SW480 (cell line): ENCODE data around the gene CROCC.
"Not testable (repeated sequence)": the region's sequence is repeated elsewhere in the genome, so short reads cannot be mapped to it uniquely, and the experiment has no call there.

Source experiments
- DNase-seq: peaks from one replicate; pipeline ENCODE4 v3.0.0-alpha.2; 2016; ENCODE audit warnings: low spot score

The CROCC gene

DNA sequence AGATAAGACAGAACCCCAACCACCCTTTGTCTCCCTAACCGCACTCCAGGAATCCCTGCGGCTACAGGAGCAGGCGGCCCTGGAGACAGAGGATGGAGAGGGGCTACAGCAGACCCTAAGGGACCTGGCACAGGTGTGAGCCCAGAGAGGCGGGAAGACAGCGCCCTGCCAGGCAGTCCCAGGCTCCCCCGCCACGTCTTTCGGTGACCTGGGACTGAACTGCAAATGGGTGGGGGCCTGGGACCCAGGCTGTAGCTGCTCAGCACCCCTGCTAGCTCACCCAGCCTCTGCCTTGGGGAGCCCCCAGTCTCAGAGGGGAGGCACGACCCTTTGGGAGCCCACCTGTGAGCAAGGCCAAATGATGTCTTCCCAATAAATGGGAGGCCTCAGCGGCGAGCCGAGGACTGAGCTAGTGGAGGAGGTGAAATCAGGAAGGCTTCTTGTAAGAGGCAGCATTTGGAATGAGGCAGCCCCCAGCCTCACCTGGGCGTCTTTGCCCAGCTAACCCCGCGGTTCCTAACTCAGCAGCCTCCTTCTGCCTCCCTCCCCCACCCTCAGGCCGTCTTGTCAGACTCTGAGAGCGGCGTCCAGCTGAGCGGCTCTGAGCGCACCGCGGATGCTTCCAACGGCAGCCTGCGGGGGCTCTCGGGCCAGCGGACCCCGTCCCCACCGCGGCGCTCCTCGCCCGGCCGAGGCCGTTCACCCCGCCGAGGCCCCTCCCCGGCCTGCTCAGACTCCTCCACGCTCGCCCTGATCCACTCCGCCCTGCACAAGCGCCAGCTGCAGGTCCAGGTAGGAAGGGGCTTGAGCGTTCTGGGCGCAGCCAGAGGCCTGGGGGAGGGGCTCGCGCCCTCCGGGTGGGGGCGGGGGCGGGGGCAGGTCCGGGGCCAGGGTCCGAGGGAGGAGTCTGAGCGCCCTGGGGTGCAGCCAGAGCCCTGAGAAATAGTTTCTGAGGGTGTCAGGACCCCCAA is 16.9 kb downstream of the CROCC start:
- no peak for DNase-seq

DNA sequence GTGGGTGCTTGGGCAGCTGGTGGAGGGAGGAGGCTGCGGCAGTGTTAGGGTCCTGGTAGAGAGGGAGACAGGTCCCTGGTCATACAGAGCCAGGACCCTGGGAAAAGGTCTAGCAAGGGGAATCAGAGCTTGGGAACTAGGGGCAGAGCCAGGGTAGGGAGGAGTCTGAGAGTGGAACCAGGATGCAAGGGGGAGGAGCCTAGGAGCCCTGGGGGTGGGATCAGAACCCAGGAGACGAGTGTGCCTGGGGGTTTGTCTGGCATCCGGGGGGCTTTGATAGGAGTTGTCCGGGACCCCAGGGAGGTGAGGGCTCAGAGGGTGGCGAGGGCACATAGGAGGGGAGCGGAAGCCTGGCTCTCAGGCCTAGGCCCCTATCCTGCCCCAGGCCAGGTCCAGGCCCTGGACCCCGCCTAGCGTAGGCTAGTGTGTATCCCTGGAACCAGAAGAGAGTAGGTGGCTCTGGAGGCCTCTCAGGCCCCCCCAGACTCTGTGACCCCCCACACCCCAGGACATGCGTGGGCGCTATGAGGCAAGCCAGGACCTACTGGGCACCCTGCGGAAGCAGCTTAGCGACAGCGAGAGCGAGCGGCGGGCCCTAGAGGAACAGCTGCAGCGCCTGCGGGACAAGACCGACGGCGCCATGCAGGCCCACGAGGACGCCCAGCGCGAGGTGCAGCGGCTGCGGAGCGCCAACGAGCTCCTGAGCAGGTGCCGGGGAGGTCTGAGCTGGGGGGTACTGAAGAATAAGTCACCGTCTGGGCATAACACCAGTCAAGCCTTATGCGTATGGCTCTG is 17.9 kb downstream of the CROCC start:
- DNase-seq, result not testable (repeated sequence)

DNA sequence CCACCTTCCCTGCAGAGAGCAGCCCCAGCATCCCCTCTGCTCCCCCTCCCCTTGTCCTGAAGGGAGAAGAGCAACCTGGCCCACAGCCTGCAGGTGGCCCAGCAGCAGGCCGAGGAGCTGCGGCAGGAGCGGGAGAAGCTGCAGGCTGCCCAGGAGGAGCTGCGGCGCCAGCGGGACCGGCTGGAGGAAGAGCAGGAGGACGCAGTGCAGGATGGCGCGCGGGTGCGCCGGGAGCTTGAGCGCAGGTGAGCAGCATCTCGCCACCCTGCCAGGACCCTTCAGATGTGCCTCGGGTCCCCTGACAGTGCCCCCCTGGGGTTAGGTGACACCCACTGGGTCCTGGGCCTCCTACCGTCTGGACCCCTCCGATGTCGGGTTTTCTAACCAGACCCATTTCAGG is 22.3 kb downstream of the CROCC start:
- DNase-seq, result no peak

DNA sequence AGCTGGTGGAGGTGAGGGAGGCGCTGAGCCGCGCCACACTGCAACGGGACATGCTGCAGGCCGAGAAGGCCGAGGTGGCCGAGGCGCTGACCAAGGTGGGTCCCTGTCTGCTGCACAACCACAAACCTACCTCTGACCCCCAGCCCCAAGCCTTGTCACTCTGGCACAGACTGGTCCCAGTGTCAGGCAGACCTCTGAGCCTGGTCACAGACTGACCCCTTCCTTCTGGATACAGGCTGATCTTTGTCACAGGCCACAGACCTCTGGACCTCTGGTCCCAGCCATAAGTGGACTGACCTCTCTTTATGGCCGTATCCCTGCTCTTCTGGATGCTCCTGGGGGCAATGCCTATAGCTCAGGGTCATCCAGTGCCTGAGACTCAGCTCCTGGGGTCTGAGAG is 23.8 kb downstream of the CROCC start:
- DNase-seq, result not testable (repeated sequence)

DNA sequence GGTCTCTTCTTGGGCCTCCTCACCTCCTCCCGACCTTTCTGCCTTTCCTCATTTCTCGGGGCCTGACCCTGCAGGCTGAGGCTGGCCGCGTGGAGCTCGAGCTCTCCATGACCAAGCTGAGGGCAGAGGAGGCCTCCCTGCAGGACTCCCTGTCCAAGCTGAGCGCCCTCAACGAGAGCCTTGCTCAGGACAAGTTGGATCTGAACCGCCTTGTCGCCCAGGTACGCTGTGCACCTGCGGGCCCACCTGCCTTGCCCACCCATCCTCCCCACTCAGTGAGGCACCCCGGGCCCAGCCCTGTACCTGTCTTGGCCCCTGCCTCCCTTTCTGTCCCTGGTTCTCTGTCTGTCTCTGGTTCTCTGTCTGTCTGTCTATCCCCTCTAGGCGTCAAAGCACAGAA is 24.5 kb downstream of the CROCC start:
- DNase-seq, result not testable (repeated sequence)

DNA sequence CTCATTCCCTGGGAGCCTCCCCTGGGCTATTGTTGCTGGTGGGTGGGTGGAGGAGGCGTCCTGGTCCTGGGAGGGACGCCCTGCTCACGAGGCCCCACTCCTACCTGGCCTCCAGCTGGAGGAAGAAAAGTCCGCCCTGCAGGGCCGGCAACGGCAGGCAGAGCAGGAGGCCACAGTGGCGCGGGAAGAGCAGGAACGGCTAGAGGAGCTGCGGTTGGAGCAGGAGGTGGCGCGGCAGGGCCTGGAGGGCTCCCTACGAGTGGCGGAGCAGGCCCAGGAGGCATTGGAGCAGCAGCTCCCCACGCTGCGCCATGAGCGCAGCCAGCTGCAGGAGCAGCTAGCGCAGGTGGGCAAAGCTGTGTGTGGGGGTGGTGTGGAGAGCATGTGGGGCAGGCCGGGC is 24.9 kb downstream of the CROCC start:
- no peak for DNase-seq

DNA sequence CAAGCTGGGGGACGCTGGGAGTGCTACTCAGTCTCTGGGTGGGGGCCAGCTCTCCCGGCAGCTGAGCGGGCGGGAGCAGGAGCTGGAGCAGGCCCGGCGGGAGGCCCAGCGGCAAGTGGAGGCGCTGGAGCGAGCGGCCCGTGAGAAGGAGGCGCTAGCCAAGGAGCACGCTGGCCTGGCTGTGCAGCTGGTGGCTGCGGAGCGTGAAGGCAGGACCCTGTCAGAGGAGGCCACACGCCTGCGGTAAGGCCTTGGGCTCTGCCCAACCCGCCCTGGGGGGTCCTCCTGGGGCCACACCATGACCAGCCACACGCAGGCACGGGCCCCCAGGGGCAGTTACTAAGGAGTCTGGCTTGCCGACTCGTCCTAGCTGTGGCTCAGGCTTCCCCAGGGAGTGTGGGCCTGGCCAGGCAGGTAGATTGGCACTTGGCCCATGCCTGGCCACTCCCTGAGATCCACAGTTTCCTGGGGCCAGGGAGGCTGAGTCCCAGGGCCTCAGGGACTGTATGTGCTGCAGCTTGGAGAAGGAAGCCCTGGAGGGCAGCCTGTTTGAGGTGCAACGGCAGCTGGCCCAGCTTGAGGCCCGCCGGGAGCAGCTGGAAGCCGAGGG is 26.7 kb downstream of the CROCC start:
- DNase-seq, result not testable (repeated sequence)

DNA sequence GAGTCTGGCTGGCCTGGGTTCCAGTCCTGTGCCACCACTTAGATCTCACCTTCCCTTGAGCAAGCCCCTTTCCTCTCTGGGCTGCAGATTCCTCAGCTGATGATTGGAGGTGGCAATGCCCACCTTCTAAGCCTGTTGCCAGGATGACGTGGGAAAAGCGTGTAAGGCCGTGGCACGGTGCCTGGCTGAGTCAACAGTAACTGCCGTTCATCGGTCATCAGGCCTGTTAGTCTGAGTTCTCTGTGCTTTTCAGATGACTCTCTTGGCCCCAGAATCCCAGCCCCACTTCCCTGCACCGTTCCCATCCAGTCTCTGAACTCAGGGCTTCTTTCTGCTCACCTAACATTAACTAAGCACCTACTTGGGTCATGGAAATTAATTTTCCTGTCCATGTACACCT is 27.3 kb downstream of the CROCC start:
- not testable (repeated sequence) for DNase-seq

DNA sequence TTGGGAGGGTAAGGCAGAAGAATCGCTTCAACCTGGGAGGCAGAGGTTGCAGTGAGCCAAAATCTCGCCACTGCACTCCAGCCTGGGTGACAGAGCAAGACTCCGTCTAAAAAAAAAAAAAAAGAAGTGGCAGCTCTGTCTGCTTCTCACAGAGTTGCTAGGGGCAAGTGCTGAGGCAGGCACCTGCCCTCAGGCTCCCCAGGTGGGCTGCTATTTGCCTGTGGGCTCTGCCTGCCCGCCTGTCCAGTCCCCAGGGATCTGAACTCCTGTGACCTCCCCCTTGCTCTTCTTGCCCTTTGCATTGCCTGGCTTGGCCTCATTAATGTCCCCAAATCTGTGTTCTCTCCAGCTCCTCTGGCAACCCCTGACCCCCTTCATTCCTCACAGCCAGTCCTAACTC is 30.6 kb downstream of the CROCC start:
- not testable (repeated sequence) for DNase-seq

GRCh38 chr1:16954579-16954978 is 32.8 kb downstream of the CROCC start:
- DNase-seq, result no peak

- DNase-seq, result no peak
These were observed 33.5 kb downstream of the CROCC start for GRCh38 chr1:16955186-16955585.

DNA sequence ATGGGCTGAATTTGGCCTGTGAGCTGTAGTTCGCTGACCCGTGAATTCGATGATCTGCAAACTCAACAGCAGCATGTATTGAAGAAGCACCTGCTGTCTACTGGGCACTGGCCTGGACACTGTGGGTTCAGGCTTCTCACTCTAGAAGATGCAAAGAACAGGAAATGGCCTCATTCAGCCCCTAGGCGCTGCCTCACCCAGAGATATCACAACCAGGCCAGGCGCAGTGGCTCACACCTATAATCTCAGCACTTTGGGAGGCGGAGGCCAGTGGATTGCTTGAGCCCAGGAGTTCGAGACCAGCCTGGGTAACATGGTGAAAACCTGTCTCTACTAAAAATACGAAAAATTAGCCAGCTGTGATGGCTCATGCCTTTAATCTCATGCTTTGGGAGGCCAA is 35.0 kb downstream of the CROCC start:
- DNase-seq, result no peak

DNA sequence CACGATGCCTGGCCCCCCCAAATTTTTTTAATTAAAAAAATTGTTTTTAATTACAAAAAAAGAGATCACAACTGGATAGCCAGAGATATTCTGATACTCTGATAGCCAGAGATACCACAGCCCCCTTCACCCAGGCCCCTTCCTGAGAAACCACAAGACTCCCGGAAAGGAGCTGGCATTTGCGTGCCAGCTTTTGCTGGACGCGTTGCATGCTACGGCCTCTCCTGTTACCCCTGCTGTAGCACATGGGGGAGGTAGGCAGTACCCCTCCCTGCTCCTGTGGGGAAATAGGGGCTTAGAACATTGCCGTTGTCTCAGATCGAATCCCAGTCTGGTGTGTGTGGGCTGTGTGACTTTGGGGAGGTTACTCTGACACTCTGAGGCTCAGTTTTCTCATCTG is 36.0 kb downstream of the CROCC start:
- DNase-seq, result no peak

DNA sequence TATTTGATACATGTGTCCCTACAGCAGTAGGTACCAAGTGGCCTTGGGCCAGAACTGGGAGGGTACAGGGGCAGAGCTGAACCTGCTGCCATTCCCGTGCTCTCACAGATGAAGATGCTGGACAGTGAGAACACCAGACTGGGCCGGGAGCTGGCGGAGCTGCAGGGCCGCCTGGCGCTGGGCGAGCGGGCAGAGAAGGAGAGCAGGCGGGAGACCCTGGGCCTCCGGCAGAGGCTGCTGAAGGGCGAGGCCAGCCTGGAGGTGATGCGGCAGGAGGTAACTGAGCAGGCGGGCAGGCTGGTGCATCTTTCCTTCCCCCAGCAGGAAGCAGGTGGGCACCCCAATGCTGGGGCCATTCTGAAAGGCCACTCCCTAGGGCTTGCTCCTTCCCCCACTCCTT is 36.7 kb downstream of the CROCC start:
- DNase-seq, result no peak

GRCh38 chr1:16960560-16961296 is 39.0 kb downstream of the CROCC start:
- peak; percentile 87 for DNase-seq

DNA sequence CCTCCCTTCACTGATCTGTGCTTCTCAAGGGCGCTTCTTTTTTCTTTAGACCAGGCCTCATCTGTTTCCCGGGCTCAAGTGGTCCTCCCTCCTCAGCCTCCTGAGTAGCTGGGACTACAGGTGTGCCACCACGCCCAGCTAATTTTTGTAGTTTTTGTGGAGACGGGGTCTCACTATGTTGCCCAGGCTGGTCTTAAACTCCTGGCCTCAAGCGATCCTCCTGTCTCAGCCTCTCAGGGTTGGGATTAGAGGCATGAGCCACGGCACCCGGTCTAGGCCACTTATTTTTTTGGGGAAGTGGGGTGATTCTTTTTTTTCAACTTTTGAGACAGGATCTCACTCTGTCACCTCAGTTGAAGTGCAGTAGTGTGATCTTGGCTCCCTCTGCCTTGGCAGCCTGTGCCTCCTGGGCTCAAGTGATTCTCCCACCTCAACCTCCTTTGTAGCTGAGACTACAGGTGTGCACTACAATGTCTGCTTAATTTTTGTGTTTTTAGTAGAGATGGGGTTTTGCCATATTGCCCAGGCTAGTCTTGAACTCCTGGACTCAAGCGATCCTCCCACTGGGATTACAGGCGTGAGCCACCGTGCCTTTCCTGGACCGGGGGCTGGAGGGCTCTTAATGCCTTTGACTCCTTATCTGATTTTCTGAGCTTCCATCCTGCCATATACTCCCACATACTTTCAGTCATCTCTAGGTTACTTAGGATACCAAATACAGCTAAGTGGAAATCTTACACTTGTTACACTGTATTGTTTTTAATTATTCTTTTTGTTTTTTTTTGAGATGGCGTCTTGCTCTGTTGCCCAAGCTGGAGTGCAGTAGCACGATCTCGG is 39.8 kb downstream of the CROCC start:
- DNase-seq, result no peak

DNA sequence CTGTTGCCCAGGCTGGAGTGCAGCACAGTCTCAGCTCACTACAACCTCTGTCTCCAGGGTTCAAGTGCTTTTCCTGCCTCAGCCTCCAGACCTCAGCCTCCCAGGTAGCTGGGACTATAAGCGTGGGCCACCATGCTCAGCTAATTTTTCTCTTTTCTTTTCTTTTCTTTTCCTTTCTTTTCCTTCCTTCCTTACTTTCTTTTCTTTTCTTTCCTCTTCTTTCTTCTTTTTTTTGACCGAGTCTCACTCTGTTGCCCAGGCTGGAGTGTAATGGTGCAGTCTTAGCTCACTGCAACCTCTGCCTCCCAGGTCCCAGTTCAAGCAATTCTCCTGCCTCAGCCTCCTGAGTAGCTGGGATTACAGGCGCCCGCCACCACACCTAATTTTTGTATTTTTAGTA is 42.4 kb downstream of the CROCC start:
- not testable (repeated sequence) for DNase-seq

GRCh38 chr1:16965486-16966067 is 43.8 kb downstream of the CROCC start:
- DNase-seq, result no peak

- DNase-seq, result no peak
These were observed 44.6 kb downstream of the CROCC start for GRCh38 chr1:16966282-16966681.

GRCh38 chr1:16967095-16967575 is 45.4 kb downstream of the CROCC start:
- no peak for DNase-seq
